GM06990 (cell line): ENCODE measurements around the gene OTX2.

Source experiments
- DNase-seq: peaks from one replicate; pipeline ENCODE4 v3.0.0-alpha.2; 2011; ENCODE audit not compliant: insufficient read length; ENCODE audit errors: extremely low read depth
- H3K27me3 ChIP-seq: replicated peaks from 2 replicates; pipeline ENCODE4 v1.6.0; 2011; ENCODE audit warnings: low read length; ENCODE audit not compliant: control insufficient read depth, insufficient read depth
- H3K36me3 ChIP-seq: 2 replicates; pipeline ENCODE4 v1.5.1; 2011; ENCODE audit warnings: low read length; ENCODE audit not compliant: control insufficient read depth, insufficient read depth
- H3K4me3 ChIP-seq: replicated peaks from 2 replicates; pipeline ENCODE4 v1.5.1; 2011; ENCODE audit warnings: low read depth, mild to moderate bottlenecking, control low read depth, low read length
- TF ChIP-seq, protein P1 (sequence below): IDR thresholded peaks from 2 replicates; pipeline ENCODE4 v1.5.1; 2011; ENCODE audit warnings: low read length, control low read depth, mild to moderate bottlenecking, inconsistent platforms; ENCODE audit not compliant: insufficient read depth, poor library complexity, severe bottlenecking

Gene OTX2

DNA sequence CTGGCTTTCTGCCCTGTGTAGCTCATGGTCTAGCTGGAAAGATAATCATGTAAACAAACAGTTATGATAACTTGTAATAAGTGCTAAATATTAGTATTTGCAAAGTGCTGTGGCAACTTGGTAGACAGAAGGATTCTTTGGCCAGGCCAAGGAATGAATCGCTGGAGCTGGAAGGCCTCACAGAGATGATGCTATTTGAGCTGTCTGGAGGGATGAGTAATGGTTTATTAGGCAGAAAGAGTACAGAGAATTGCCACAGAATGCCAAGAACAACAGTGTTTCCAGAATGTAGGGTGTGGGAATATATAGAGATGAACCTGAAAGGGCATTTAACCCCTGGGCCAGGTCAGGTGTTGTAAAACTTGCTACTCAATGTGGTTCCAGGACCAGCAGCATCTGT lies 27.6 kb downstream of the OTX2 start:
- no peaks in the 10 kb centered on the region for H3K36me3 ChIP-seq
- no peaks in the 10 kb centered on the region for H3K27me3 ChIP-seq
- TF ChIP-seq, protein P1, sequence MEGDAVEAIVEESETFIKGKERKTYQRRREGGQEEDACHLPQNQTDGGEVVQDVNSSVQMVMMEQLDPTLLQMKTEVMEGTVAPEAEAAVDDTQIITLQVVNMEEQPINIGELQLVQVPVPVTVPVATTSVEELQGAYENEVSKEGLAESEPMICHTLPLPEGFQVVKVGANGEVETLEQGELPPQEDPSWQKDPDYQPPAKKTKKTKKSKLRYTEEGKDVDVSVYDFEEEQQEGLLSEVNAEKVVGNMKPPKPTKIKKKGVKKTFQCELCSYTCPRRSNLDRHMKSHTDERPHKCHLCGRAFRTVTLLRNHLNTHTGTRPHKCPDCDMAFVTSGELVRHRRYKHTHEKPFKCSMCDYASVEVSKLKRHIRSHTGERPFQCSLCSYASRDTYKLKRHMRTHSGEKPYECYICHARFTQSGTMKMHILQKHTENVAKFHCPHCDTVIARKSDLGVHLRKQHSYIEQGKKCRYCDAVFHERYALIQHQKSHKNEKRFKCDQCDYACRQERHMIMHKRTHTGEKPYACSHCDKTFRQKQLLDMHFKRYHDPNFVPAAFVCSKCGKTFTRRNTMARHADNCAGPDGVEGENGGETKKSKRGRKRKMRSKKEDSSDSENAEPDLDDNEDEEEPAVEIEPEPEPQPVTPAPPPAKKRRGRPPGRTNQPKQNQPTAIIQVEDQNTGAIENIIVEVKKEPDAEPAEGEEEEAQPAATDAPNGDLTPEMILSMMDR, result no peak
- H3K4me3 ChIP-seq, result no peak overlapping the region
- no peak for DNase-seq

DNA sequence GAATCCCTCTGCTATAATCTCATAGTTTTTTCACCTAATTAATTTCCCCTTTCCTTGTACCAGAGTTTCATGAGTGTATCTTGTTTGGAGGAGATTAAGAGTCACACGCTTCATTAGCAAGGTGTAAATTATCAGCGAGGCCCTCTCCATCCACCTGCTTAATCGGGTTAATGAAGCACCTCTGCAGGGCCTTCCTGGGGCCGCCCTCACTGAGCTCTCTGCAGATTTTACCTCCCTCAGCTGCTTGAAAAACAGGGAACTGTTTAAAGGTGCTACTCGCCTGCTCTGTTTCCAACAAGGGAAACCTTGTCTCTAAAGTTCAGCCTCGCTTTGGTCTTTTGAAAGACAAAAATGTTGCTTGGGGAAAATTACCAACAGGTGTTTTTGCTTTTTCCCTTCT lies 35.8 kb downstream of the OTX2 start:
- TF ChIP-seq, protein P1, result no peak
- no peaks in the 10 kb centered on the region for H3K36me3 ChIP-seq
- no peak for DNase-seq
- no peaks in the 10 kb centered on the region for H3K27me3 ChIP-seq
- H3K4me3 ChIP-seq, result no peak overlapping the region

DNA sequence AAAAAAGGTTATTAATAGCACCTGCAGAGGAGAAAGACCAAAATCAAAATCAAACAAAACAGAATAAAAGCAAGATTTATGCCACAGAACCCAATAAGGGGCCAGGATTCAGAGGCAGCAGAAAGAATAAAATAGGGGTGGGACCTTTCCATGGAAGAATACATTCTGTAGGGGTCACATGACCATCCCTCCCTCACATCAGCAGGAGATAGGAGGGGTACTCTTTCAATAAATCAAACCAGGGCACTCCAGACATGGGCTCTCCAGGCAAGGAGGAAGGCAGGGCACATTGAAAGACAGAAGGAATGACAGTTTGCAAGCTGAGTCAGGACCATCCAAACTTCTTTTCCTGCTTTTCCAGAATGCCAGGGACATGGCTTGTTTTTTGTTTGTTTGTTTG lies 39.8 kb downstream of the OTX2 start:
- no peaks in the 10 kb centered on the region for H3K27me3 ChIP-seq
- TF ChIP-seq, protein P1, result no peak
- no peak for DNase-seq
- no peaks in the 10 kb centered on the region for H3K36me3 ChIP-seq
- no peak overlapping the region for H3K4me3 ChIP-seq

DNA sequence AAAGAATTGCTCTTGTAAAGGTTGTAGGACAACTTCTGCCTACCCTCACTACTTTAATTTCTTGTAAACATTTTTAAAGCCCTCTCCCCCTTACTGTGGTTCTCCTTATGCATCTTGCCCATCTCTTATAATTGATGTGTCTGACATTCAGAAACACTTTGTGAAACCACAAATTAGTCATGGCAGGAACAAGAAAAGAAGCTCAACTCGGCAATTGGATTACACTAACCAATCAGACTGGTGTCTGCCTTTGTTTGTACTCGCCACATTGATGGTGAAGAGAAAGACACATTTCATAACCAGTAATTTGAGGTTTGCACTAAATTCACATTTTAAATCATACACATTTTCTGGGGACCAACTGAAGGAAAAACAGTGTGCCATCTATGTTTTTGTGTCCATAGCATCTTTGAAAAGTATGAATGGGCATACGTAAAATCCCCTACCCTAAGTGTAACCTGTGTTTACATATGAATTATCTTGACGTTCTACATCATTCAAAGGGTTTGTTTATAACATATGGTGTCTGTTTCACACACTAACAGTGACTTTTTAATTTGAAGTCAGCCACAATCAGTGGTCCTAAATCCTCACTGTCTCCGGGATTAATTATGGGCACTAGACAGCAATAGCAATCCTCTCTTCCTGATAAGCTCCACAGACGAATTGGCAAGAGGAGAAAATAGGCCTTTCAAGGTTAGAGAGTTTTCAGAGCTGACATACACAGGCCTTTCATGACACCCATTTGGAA lies 49.9 kb downstream of the OTX2 start:
- Histone ChIP-seq H3K27me3 (no peaks in the 10 kb centered on the region), H3K4me3 (no peak overlapping the region), H3K36me3 (no peaks in the 10 kb centered on the region)
- TF ChIP-seq, protein P1, result no peak
- DNase-seq, result no peak

- no peaks in the 10 kb centered on the region for H3K36me3 ChIP-seq
- no peak overlapping the region for H3K4me3 ChIP-seq
- DNase-seq, result no peak
These were observed 50.6 kb downstream of the OTX2 start for GRCh38 chr14:56759633-56760032.

More at GRCh38 chr14:56759633-56760032, 50.6 kb downstream of the OTX2 start:
- TF ChIP-seq, protein P1, result no peak
- no peaks in the 10 kb centered on the region for H3K27me3 ChIP-seq
